ENCODE measurements around the gene RAB23.

The RAB23 gene

DNA sequence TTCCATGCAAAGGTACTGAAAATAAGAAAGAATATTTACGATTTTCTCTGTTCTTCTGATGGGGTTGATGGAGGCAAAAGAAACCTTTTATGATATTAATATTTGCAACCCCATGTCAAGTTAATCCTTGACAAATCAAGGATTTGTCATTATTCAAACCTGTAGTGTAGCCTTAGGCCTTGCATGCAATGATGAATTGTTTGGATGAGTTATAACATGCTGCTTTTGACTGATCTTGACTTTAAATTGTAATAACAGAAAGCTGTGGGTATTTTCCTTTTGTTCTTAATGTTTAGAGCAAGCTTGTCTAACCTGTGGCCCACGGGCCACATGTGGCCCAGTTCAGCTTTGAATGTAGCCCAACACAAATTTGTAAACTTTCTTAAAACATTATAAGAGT, 63.0 kb downstream of the RAB23 start:
- H3K9ac ChIP-seq (ENCODE audit: low read length) = no peak overlapping the region
- H3K27ac ChIP-seq (ENCODE audit: low read depth, low read length, poor library complexity, severe bottlenecking) = no peak overlapping the region
- H3K36me3 ChIP-seq (ENCODE audit: insufficient read depth, low read length) = peaks cover 30% of the 10 kb centered on the region
- H3K4me2 ChIP-seq (ENCODE audit: low read length) = no peak overlapping the region
- no peak overlapping the region for H3K4me3 ChIP-seq (ENCODE audit: low read depth, low read length, poor library complexity, severe bottlenecking)
- no peaks in the 10 kb centered on the region for H3K4me1 ChIP-seq (ENCODE audit: insufficient read depth, low read length, severe bottlenecking)
- TF ChIP-seq EZH2 (IDR thresholded peaks at IDR 0.05; ENCODE audit: borderline replicate concordance, low read length) = no peak
- TF ChIP-seq, protein P1, sequence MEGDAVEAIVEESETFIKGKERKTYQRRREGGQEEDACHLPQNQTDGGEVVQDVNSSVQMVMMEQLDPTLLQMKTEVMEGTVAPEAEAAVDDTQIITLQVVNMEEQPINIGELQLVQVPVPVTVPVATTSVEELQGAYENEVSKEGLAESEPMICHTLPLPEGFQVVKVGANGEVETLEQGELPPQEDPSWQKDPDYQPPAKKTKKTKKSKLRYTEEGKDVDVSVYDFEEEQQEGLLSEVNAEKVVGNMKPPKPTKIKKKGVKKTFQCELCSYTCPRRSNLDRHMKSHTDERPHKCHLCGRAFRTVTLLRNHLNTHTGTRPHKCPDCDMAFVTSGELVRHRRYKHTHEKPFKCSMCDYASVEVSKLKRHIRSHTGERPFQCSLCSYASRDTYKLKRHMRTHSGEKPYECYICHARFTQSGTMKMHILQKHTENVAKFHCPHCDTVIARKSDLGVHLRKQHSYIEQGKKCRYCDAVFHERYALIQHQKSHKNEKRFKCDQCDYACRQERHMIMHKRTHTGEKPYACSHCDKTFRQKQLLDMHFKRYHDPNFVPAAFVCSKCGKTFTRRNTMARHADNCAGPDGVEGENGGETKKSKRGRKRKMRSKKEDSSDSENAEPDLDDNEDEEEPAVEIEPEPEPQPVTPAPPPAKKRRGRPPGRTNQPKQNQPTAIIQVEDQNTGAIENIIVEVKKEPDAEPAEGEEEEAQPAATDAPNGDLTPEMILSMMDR (IDR thresholded peaks at IDR 0.05; ENCODE audit: low read length) = no peak
- no peaks in the 10 kb centered on the region for H3K79me2 ChIP-seq (ENCODE audit: insufficient read depth, low read length)
- no peaks in the 10 kb centered on the region for H4K20me1 ChIP-seq (ENCODE audit: insufficient read depth, low read length)
- no peaks in the 10 kb centered on the region for H3K27me3 ChIP-seq (ENCODE audit: insufficient read depth, low read length)
- H3K9me2 ChIP-seq (ENCODE audit: low read depth, low read length) = no peaks in the 10 kb centered on the region
- no peaks in the 10 kb centered on the region for H3K9me3 ChIP-seq (ENCODE audit: low read length)
- no peak overlapping the region for H2AFZ ChIP-seq (ENCODE audit: low read length)
- H3F3A ChIP-seq (ENCODE audit: insufficient read depth, low read length) = no peaks in the 10 kb centered on the region

GRCh38 chr6:57158658-57159057, 63.4 kb downstream of the RAB23 start:
- no peaks in the 10 kb centered on the region for H3K79me2 ChIP-seq (ENCODE audit: insufficient read depth, low read length)
- H3K4me2 ChIP-seq (ENCODE audit: low read length) = no peak overlapping the region
- H3K4me1 ChIP-seq (ENCODE audit: insufficient read depth, low read length, severe bottlenecking) = no peaks in the 10 kb centered on the region
- no peak for TF ChIP-seq EZH2 (IDR thresholded peaks at IDR 0.05; ENCODE audit: borderline replicate concordance, low read length)
- TF ChIP-seq, protein P1 (IDR thresholded peaks at IDR 0.05; ENCODE audit: low read length) = no peak
- no peak overlapping the region for H3K27ac ChIP-seq (ENCODE audit: low read depth, low read length, poor library complexity, severe bottlenecking)
- no peak overlapping the region for H3K9ac ChIP-seq (ENCODE audit: low read length)
- H3K4me3 ChIP-seq (ENCODE audit: low read depth, low read length, poor library complexity, severe bottlenecking) = no peak overlapping the region
- H3K27me3 ChIP-seq (ENCODE audit: insufficient read depth, low read length) = no peaks in the 10 kb centered on the region
- no peaks in the 10 kb centered on the region for H4K20me1 ChIP-seq (ENCODE audit: insufficient read depth, low read length)
- no peaks in the 10 kb centered on the region for H3K9me2 ChIP-seq (ENCODE audit: low read depth, low read length)
- H3K36me3 ChIP-seq (ENCODE audit: insufficient read depth, low read length) = peaks cover 30% of the 10 kb centered on the region
- H3F3A ChIP-seq (ENCODE audit: insufficient read depth, low read length) = no peaks in the 10 kb centered on the region
- no peak overlapping the region for H2AFZ ChIP-seq (ENCODE audit: low read length)
- H3K9me3 ChIP-seq (ENCODE audit: low read length) = no peaks in the 10 kb centered on the region

- Histone ChIP-seq H3K36me3 (ENCODE audit: insufficient read depth, low read length) (peaks cover 53% of the 10 kb centered on the region), H3K27ac (ENCODE audit: low read depth, low read length, poor library complexity, severe bottlenecking) (no peak overlapping the region), H3F3A (ENCODE audit: insufficient read depth, low read length) (no peaks in the 10 kb centered on the region), H4K20me1 (ENCODE audit: insufficient read depth, low read length) (no peaks in the 10 kb centered on the region), H3K4me2 (ENCODE audit: low read length) (no peak overlapping the region), H3K79me2 (ENCODE audit: insufficient read depth, low read length) (no peaks in the 10 kb centered on the region), H3K9me2 (ENCODE audit: low read depth, low read length) (no peaks in the 10 kb centered on the region), H2AFZ (ENCODE audit: low read length) (no peak overlapping the region), H3K27me3 (ENCODE audit: insufficient read depth, low read length) (no peaks in the 10 kb centered on the region), H3K4me1 (ENCODE audit: insufficient read depth, low read length, severe bottlenecking) (no peaks in the 10 kb centered on the region), H3K4me3 (ENCODE audit: low read depth, low read length, poor library complexity, severe bottlenecking) (no peak overlapping the region), H3K9me3 (ENCODE audit: low read length) (no peaks in the 10 kb centered on the region), H3K9ac (ENCODE audit: low read length) (no peak overlapping the region)
- no peak for TF ChIP-seq EZH2 (IDR thresholded peaks at IDR 0.05; ENCODE audit: borderline replicate concordance, low read length)
- TF ChIP-seq, protein P1 (IDR thresholded peaks at IDR 0.05; ENCODE audit: low read length) = no peak
These were observed 73.9 kb downstream of the RAB23 start for GRCh38 chr6:57147955-57148858.

Data from OCI-LY1 (cell line).